HCT116 (cell line): ENCODE results near the gene SNX20. TPM values are rescaled to one million over a fixed set of nuclear protein-coding genes. Genes with fewer than 3 reads are reported as not detected.

Experiments used
- ATAC-seq: fragments of 200-7000 bp; cut with Tn5 transposase; 2 replicates; pipeline ENCODE4 v1.9.1; 2020; ENCODE audit warnings: mild to moderate bottlenecking, moderate library complexity
- BruUV-seq: library from RNA; stranded (reverse); fragments of 400-500 nt; replicated peaks from 2 replicates; lab custom pipeline; 2021; lab: Mats Ljungman, UMichigan
- CTCF ChIA-PET: fragments of 300-600 bp; sonication (Branson Sonifier 250); formaldehyde crosslinking; loops from one replicate; lab custom pipeline; 2021; ENCODE audit warnings: antibody characterized with exemption; lab: Charles Lee
- POLR2A ChIA-PET: fragments of 300-600, 350-600 bp; sonication (Branson Sonifier 250); formaldehyde crosslinking; loops from one replicate; lab custom pipeline; 2021; ENCODE audit warnings: antibody characterized with exemption; lab: Charles Lee
- RAD21 ChIA-PET, 2 experiments: fragments of 300-600 bp; sonication (Branson Sonifier 250); formaldehyde crosslinking; loops; one replicate each; lab custom pipeline; 2023; ENCODE audit warnings: low total read pairs in 2 of 2; ENCODE audit not compliant: uncharacterized antibody in 2 of 2, unreplicated experiment in 2 of 2, low non-redundant PET in 1 of 2; lab: Charles Lee
- DNase-seq: peaks from one replicate; pipeline ENCODE4 v3.0.0-alpha.2; 2010; ENCODE audit warnings: low read depth, low spot score
- H2AFZ ChIP-seq: fragments of 200-600 bp; shearing (Covaris generic), sonication (generic); 2 replicates; pipeline ENCODE4 v1.6.1; 2017; ENCODE audit warnings: low read depth, mixed run types, mixed read lengths, antibody characterized with exemption, low read length; ENCODE audit not compliant: poor library complexity, severe bottlenecking
- H3K27ac ChIP-seq: 2 replicates; pipeline ENCODE4 v1.5.1; 2012; ENCODE audit warnings: low read depth, low read length
- H3K27me3 ChIP-seq: fragments of 200-600 bp; sonication (generic); 2 replicates; pipeline ENCODE4 v1.6.1; 2016; ENCODE audit warnings: mixed run types, low read length, mixed read lengths; ENCODE audit not compliant: insufficient read depth
- H3K36me3 ChIP-seq, 2 experiments: fragments of 200-500 bp in 1 of 2; fragments of 200-600 bp in 1 of 2; sonication (Bioruptor generic) in 1 of 2; sonication (generic) in 1 of 2; 2 replicates each; pipeline versions ENCODE4 v1.5.1 to v1.6.1; 2014 to 2016; ENCODE audit warnings: low read length in 2 of 2, inconsistent platforms in 1 of 2, mixed read lengths in 1 of 2, mixed run types in 1 of 2; ENCODE audit not compliant: insufficient read depth in 2 of 2, control insufficient read depth in 1 of 2
- H3K4me1 ChIP-seq, 2 experiments: fragments of 200-600 bp in 1 of 2; sonication (generic) in 1 of 2; 2 replicates each; pipeline versions ENCODE4 v1.5.1 to v1.6.1; 2012 to 2017; ENCODE audit warnings: low read length in 2 of 2, inconsistent platforms in 1 of 2, mild to moderate bottlenecking in 1 of 2, mixed read lengths in 1 of 2, mixed run types in 1 of 2, moderate library complexity in 1 of 2; ENCODE audit not compliant: insufficient read depth in 2 of 2, control insufficient read depth in 1 of 2
- H3K4me2 ChIP-seq: fragments of 200-600 bp; sonication (generic); 2 replicates; pipeline ENCODE4 v1.6.1; 2017; ENCODE audit warnings: mixed run types, low read length, mixed read lengths
- H3K4me3 ChIP-seq, 2 experiments: fragments of 200-600 bp in 1 of 2; sonication (generic) in 1 of 2; replicated peaks in 1 of 2; 2 replicates each; pipeline ENCODE4 v1.5.1; 2011 to 2016; ENCODE audit warnings: low read length in 2 of 2, control low read depth in 1 of 2, low read depth in 1 of 2, mild to moderate bottlenecking in 1 of 2, mixed read lengths in 1 of 2, mixed run types in 1 of 2
- H3K79me2 ChIP-seq: fragments of 200-600 bp; sonication (generic); 2 replicates; pipeline ENCODE4 v1.6.1; 2017; ENCODE audit warnings: mild to moderate bottlenecking, mixed run types, low read length, moderate library complexity, mixed read lengths; ENCODE audit not compliant: insufficient read depth
- H3K9ac ChIP-seq: fragments of 200-600 bp; sonication (generic); 2 replicates; pipeline ENCODE4 v1.6.1; 2016; ENCODE audit warnings: low read length, mixed read lengths
- H3K9me2 ChIP-seq: fragments of 200-600 bp; sonication (generic), shearing (Covaris generic); 2 replicates; pipeline ENCODE4 v1.6.1; 2017; ENCODE audit warnings: mixed run types, mild to moderate bottlenecking, moderate library complexity; ENCODE audit not compliant: insufficient read depth
- H3K9me3 ChIP-seq, 2 experiments: fragments of 200-500 bp in 1 of 2; fragments of 200-600 bp in 1 of 2; sonication (Bioruptor generic) in 1 of 2; sonication (generic) in 1 of 2; 2 replicates each; pipeline ENCODE4 v1.6.1; 2014 to 2017; ENCODE audit warnings: low read length in 2 of 2, mixed read lengths in 2 of 2, inconsistent platforms in 1 of 2, low read depth in 1 of 2, mild to moderate bottlenecking in 1 of 2, mixed run types in 1 of 2, moderate library complexity in 1 of 2; ENCODE audit not compliant: control insufficient read depth in 1 of 2, insufficient read depth in 1 of 2
- H4K20me1 ChIP-seq: fragments of 200-600 bp; sonication (generic), shearing (Covaris generic); 2 replicates; pipeline ENCODE4 v1.6.1; 2017; ENCODE audit warnings: mixed run types, mild to moderate bottlenecking, moderate library complexity; ENCODE audit not compliant: insufficient read depth
- ATF3 ChIP-seq: IDR thresholded peaks from 2 replicates; pipeline ENCODE4 v1.6.1; 2012
- CTCF ChIP-seq, 3 experiments: fragments of 200-600 bp in 1 of 3; sonication (generic) in 1 of 3; IDR thresholded peaks in 2 of 3; conservative IDR thresholded peaks in 1 of 3; 2 replicates each; pipeline ENCODE4 v1.5.1; 2012 to 2017; ENCODE audit warnings: low read depth in 2 of 3, low read length in 2 of 3, antibody characterized with exemption in 1 of 3, borderline replicate concordance in 1 of 3, control low read depth in 1 of 3, mild to moderate bottlenecking in 1 of 3, mixed read lengths in 1 of 3, mixed run types in 1 of 3, moderate library complexity in 1 of 3; ENCODE audit not compliant: insufficient read depth in 1 of 3
- EGR1 ChIP-seq: IDR thresholded peaks from 2 replicates; pipeline ENCODE4 v1.6.1; 2012; ENCODE audit warnings: low read depth
- EZH2phosphoT487 ChIP-seq: fragments of 200-600 bp; IDR thresholded peaks from 2 replicates; pipeline ENCODE4 v1.6.1; 2018; ENCODE audit warnings: antibody characterized with exemption, borderline replicate concordance
- FOSL1 ChIP-seq: IDR thresholded peaks from 2 replicates; pipeline ENCODE4 v1.6.1; 2012; ENCODE audit warnings: low read depth
- MAX ChIP-seq: IDR thresholded peaks from 2 replicates; pipeline ENCODE4 v1.6.1; 2012
- POLR2A ChIP-seq: IDR thresholded peaks from 2 replicates; pipeline ENCODE4 v1.7.0; 2011; ENCODE audit warnings: borderline replicate concordance; ENCODE audit not compliant: insufficient read depth, insufficient read length; ENCODE audit errors: extremely low read depth
- POLR2AphosphoS5 ChIP-seq: IDR thresholded peaks from 2 replicates; pipeline ENCODE4 v1.6.1; 2011; ENCODE audit warnings: mild to moderate bottlenecking, low read depth, low read length, moderate library complexity
- RAD21 ChIP-seq: IDR thresholded peaks from 2 replicates; pipeline ENCODE4 v1.6.1; 2012; ENCODE audit warnings: low read depth, mild to moderate bottlenecking
- SP1 ChIP-seq: IDR thresholded peaks from 2 replicates; pipeline ENCODE4 v1.6.1; 2012; ENCODE audit warnings: low read depth
- YY1 ChIP-seq: IDR thresholded peaks from 2 replicates; pipeline ENCODE4 v1.6.1; 2011; ENCODE audit warnings: low read length, low read depth, moderate library complexity, mild to moderate bottlenecking; ENCODE audit not compliant: insufficient replicate concordance; ENCODE audit errors: extremely low read depth
- ZFX ChIP-seq: fragments of 450-650 bp; IDR thresholded peaks from 2 replicates; pipeline ENCODE4 v1.6.1; 2017
- intact Hi-C: fragments of 100-400 bp; cut with micrococcal nuclease; formaldehyde crosslinking; loops from 2 replicates; pipeline ENCODE4 v1.10.0; 2022
- total RNA-seq: library from RNA; stranded (reverse); gene quantifications from one replicate; pipeline ENCODE4 v1.2.1, GENCODE V29; 2021; ENCODE audit not compliant: unreplicated experiment

Gene SNX20
- total RNA-seq, 1 experiment from 2014 or later: 0.07 TPM

- intact Hi-C loops: no loop called here
- no peaks in the 10 kb centered on the region for H3K27me3 ChIP-seq
- H3K9me2 ChIP-seq: no peaks in the 10 kb centered on the region
- H3K4me3 ChIP-seq: no peak overlapping the region
- H3K27ac ChIP-seq: no peak overlapping the region
- peaks cover 5 to 9% of the 10 kb centered on the region in 2 experiments; a peak in 2 of 4 replicates for H3K9me3 ChIP-seq
- no peaks in the 10 kb centered on the region for H4K20me1 ChIP-seq
- no peak overlapping the region for H2AFZ ChIP-seq
- ATAC-seq (no peak), DNase-seq (no peak)
- H3K9ac ChIP-seq: no peak overlapping the region
- no peaks in the 10 kb centered on the region for H3K79me2 ChIP-seq
- H3K4me2 ChIP-seq: no peak overlapping the region
- TF ChIP-seq ATF3: no peak
- TF ChIP-seq POLR2A: no peak
- no peak for TF ChIP-seq POLR2AphosphoS5
- no peak for TF ChIP-seq CTCF (IDR thresholded peaks at IDR 0.05 in 2 of 3, conservative IDR thresholded peaks at IDR 0.05 in 1 of 3; ENCODE audit: borderline replicate concordance in 1 of 3, insufficient read depth in 1 of 3, low read depth in 2 of 3, low read length in 2 of 3)
- no peak for TF ChIP-seq ZFX
- TF ChIP-seq EZH2phosphoT487: no peak
- TF ChIP-seq YY1: no peak
- no peak for TF ChIP-seq SP1
- TF ChIP-seq EGR1: no peak
- no peak for TF ChIP-seq MAX
- no peak for TF ChIP-seq FOSL1
- TF ChIP-seq RAD21: no peak
- RAD21 ChIA-PET: no interaction called here
- POLR2A ChIA-PET: no interaction called here
- BruUV-seq: no TSS peak
- H3K36me3 ChIP-seq: no peaks in the 10 kb centered on the region
- CTCF ChIA-PET: no interaction called here
- peaks cover 14 to 21% of the 10 kb centered on the region in 2 experiments for H3K4me1 ChIP-seq
Measured at GRCh38 chr16:50699326-50700159, 18.4 kb upstream of the SNX20 start.
